HL-60 (cell line): Measurements from ENCODE around the gene NRXN3.
A peak's percentile ranks its signal among the peaks of the same experiment; 100 is the strongest.

Source experiments
- DNase-seq, 2 experiments: peaks; one replicate each; pipeline ENCODE4 v3.0.0-alpha.2; 2010 to 2020; ENCODE audit warnings: low read depth in 1 of 2, low spot score in 1 of 2
- H3K27ac ChIP-seq: fragments of 250-450 bp; sonication (Bioruptor Pico); replicated peaks from 2 replicates; pipeline ENCODE4 v1.5.1; 2020; ENCODE audit warnings: mild to moderate bottlenecking, moderate library complexity
- H3K27me3 ChIP-seq: fragments of 250-450 bp; sonication (Bioruptor Pico); 2 replicates; pipeline ENCODE4 v1.5.1; 2021; ENCODE audit warnings: mild to moderate bottlenecking, moderate library complexity; ENCODE audit not compliant: insufficient read depth, poor library complexity, severe bottlenecking
- H3K4me3 ChIP-seq: replicated peaks from 2 replicates; pipeline ENCODE4 v1.5.1; 2011; ENCODE audit warnings: mild to moderate bottlenecking, control low read depth, low read length; ENCODE audit not compliant: insufficient read depth
- CTCF ChIP-seq: IDR thresholded peaks from one replicate; pipeline ENCODE4 v1.5.1; 2011; ENCODE audit warnings: low read length, control low read depth, inconsistent platforms; ENCODE audit not compliant: insufficient read depth
- GABPA ChIP-seq: IDR thresholded peaks from 2 replicates; pipeline ENCODE4 v1.6.1; 2012; ENCODE audit warnings: low read depth
- POLR2AphosphoS5 ChIP-seq: IDR thresholded peaks from 2 replicates; pipeline ENCODE4 v1.6.1; 2012; ENCODE audit warnings: low read depth
- REST ChIP-seq: IDR thresholded peaks from 2 replicates; pipeline ENCODE4 v1.6.1; 2012; ENCODE audit warnings: low read depth; ENCODE audit not compliant: insufficient replicate concordance
- SPI1 ChIP-seq: IDR thresholded peaks from 2 replicates; pipeline ENCODE4 v1.6.1; 2012; ENCODE audit warnings: low read depth, mild to moderate bottlenecking, borderline replicate concordance

NRXN3 gene

GRCh38 chr14:78157494-78158437, 12.4 kb upstream of the NRXN3 start:
- no peaks in the 10 kb centered on the region for H3K27me3 ChIP-seq
- DNase-seq, result no peak
- no peak overlapping the region for H3K27ac ChIP-seq
- TF ChIP-seq GABPA (no peak), REST (peak; percentile 95)
- no peak overlapping the region for H3K4me3 ChIP-seq

GRCh38 chr14:78162202-78162601, 8.0 kb upstream of the NRXN3 start:
- Histone ChIP-seq H3K27ac (no peak overlapping the region), H3K27me3 (no peaks in the 10 kb centered on the region), H3K4me3 (no peak overlapping the region)
- TF ChIP-seq CTCF (no peak), GABPA (no peak), SPI1 (no peak)
- no peak for DNase-seq

GRCh38 chr14:78164226-78164853, 5.8 kb upstream of the NRXN3 start:
- no peaks in the 10 kb centered on the region for H3K27me3 ChIP-seq
- H3K27ac ChIP-seq, result no peak overlapping the region
- TF ChIP-seq REST (no peak), CTCF (peak; percentile 19)
- DNase-seq, result peak in 1 of 2 experiments; percentile 4
- H3K4me3 ChIP-seq, result no peak overlapping the region

- no peak for DNase-seq
- Histone ChIP-seq H3K27ac (no peak overlapping the region), H3K4me3 (no peak overlapping the region), H3K27me3 (no peaks in the 10 kb centered on the region)
- TF ChIP-seq CTCF, result no peak
- TF ChIP-seq GABPA, result no peak
- TF ChIP-seq REST, result no peak
- TF ChIP-seq SPI1, result no peak
- TF ChIP-seq POLR2AphosphoS5, result no peak
These were observed 2.3 kb downstream of the NRXN3 start for GRCh38 chr14:78172428-78172827.
